A673 (cell line): ENCODE data around the gene SYNE3. TPM values are rescaled to one million over a fixed set of nuclear protein-coding genes. Genes with fewer than 3 reads are reported as not detected.

Experiments
- BruUV-seq: library from RNA; stranded (reverse); fragments of 400-500 nt; replicated peaks from 2 replicates; lab custom pipeline; 2021; lab: Mats Ljungman, UMichigan
- CTCF ChIA-PET: fragments of 300-600 bp; sonication (Branson Sonifier 250); formaldehyde crosslinking; loops from one replicate; lab custom pipeline; 2022; ENCODE audit warnings: antibody characterized with exemption; lab: Charles Lee
- POLR2A ChIA-PET: fragments of 300-600 bp; sonication (Branson Sonifier 250); formaldehyde crosslinking; loops from one replicate; lab custom pipeline; 2022; ENCODE audit warnings: antibody characterized with exemption; ENCODE audit not compliant: low non-redundant PET; lab: Charles Lee
- DNase-seq: peaks from one replicate; pipeline ENCODE4 v3.0.0-alpha.2; 2015; ENCODE audit warnings: low spot score
- H3K27ac ChIP-seq: fragments of 200-600 bp; sonication (generic); 2 replicates; pipeline ENCODE4 v1.5.1; 2016; ENCODE audit warnings: mixed run types, low read depth, mild to moderate bottlenecking, mixed read lengths, antibody characterized with exemption, low read length; ENCODE audit not compliant: poor library complexity, severe bottlenecking
- H3K27me3 ChIP-seq: fragments of 200-600 bp; sonication (generic); replicated peaks from 2 replicates; pipeline ENCODE4 v1.6.1; 2017; ENCODE audit warnings: mixed run types, low read depth, mild to moderate bottlenecking, mixed read lengths, antibody characterized with exemption, low read length; ENCODE audit not compliant: insufficient read depth, poor library complexity
- H3K36me3 ChIP-seq: fragments of 200-600 bp; sonication (generic); 2 replicates; pipeline ENCODE4 v1.6.1; 2016; ENCODE audit warnings: mixed run types, mild to moderate bottlenecking, mixed read lengths, antibody characterized with exemption, low read length; ENCODE audit not compliant: insufficient read depth, poor library complexity, severe bottlenecking
- H3K4me1 ChIP-seq: fragments of 200-600 bp; sonication (generic); 2 replicates; pipeline ENCODE4 v1.6.1; 2017; ENCODE audit warnings: mixed run types, mild to moderate bottlenecking, mixed read lengths, antibody characterized with exemption, low read length; ENCODE audit not compliant: insufficient read depth, poor library complexity, severe bottlenecking
- H3K4me3 ChIP-seq: fragments of 200-600 bp; sonication (generic); 2 replicates; pipeline ENCODE4 v1.5.1; 2016; ENCODE audit warnings: low read depth, mixed run types, mild to moderate bottlenecking, mixed read lengths, low read length; ENCODE audit not compliant: poor library complexity, severe bottlenecking
- H3K9me3 ChIP-seq: fragments of 200-600 bp; sonication (generic); 2 replicates; pipeline ENCODE4 v1.6.1; 2016; ENCODE audit warnings: mixed run types, low read depth, mild to moderate bottlenecking, mixed read lengths, antibody characterized with exemption, low read length; ENCODE audit not compliant: poor library complexity, severe bottlenecking
- CTCF ChIP-seq: fragments of 300-800, 200-600 bp; sonication (generic); conservative IDR thresholded peaks from 2 replicates; pipeline ENCODE4 v1.5.1; 2017; ENCODE audit warnings: low read depth, mild to moderate bottlenecking, antibody characterized with exemption, low read length, moderate library complexity, mixed read lengths
- EZH2 ChIP-seq: fragments of 200-600 bp; sonication (generic); IDR thresholded peaks from 2 replicates; pipeline ENCODE4 v1.6.1; 2017; ENCODE audit warnings: borderline replicate concordance, low read depth, mild to moderate bottlenecking, mixed read lengths, antibody characterized with exemption, low read length; ENCODE audit not compliant: poor library complexity, severe bottlenecking
- intact Hi-C: fragments of 100-400 bp; cut with micrococcal nuclease; formaldehyde crosslinking; loops from one replicate; pipeline ENCODE4 v1.10.0; 2022; ENCODE audit not compliant: unreplicated experiment
- total RNA-seq: library from RNA; stranded (reverse); gene quantifications from 2 replicates; pipeline ENCODE4 v1.2.3, GENCODE V29; 2021

SYNE3 gene
- total RNA-seq, 1 experiment from 2014 or later: 6.4 TPM

- H3K4me1 ChIP-seq: no peaks in the 10 kb centered on the region
- H3K27ac ChIP-seq: no peak overlapping the region
- DNase-seq: no peak
- H3K36me3 ChIP-seq: no peaks in the 10 kb centered on the region
- no peaks in the 10 kb centered on the region for H3K27me3 ChIP-seq
- no TSS peak for BruUV-seq
- H3K4me3 ChIP-seq: no peak overlapping the region
- no peaks in the 10 kb centered on the region for H3K9me3 ChIP-seq
- POLR2A ChIA-PET: no interaction called here
- no peak for TF ChIP-seq CTCF
- no peak for TF ChIP-seq EZH2
- CTCF ChIA-PET: no interaction called here
- intact Hi-C loops: no loop called here
These were observed 20.3 kb downstream of the SYNE3 start for GRCh38 chr14:95496111-95496681.

- Histone ChIP-seq H3K4me3 (no peak overlapping the region), H3K9me3 (no peaks in the 10 kb centered on the region), H3K36me3 (no peaks in the 10 kb centered on the region), H3K27ac (no peak overlapping the region), H3K4me1 (no peaks in the 10 kb centered on the region), H3K27me3 (no peaks in the 10 kb centered on the region)
- no TSS peak for BruUV-seq
- CTCF ChIA-PET: no interaction called here
- no peak for DNase-seq
- no peak for TF ChIP-seq CTCF
- no peak for TF ChIP-seq EZH2
- intact Hi-C loops: no loop called here
- POLR2A ChIA-PET: no interaction called here
These were observed 20.9 kb downstream of the SYNE3 start for GRCh38 chr14:95495538-95496025.

- Histone ChIP-seq H3K4me3 (no peak overlapping the region), H3K4me1 (no peaks in the 10 kb centered on the region), H3K36me3 (no peaks in the 10 kb centered on the region), H3K27me3 (no peaks in the 10 kb centered on the region), H3K27ac (no peak overlapping the region), H3K9me3 (no peaks in the 10 kb centered on the region)
- POLR2A ChIA-PET: no interaction called here
- no TSS peak for BruUV-seq
- TF ChIP-seq EZH2 (no peak), CTCF (no peak)
- DNase-seq: no peak
- CTCF ChIA-PET: no interaction called here
- intact Hi-C loops: no loop called here
These were observed 21.4 kb downstream of the SYNE3 start for GRCh38 chr14:95495076-95495475.
